ENCODE measurements around the gene DHRS1. TPM values are rescaled to one million over a fixed set of nuclear protein-coding genes. Genes with fewer than 3 reads are reported as not detected.

Gene DHRS1
- total and polyA plus RNA-seq, 2 experiments from 2014 or later: 15.0 to 15.4 TPM

- H3K27ac ChIP-seq (ENCODE audit: low read depth): no peak overlapping the region
Observed at GRCh38 chr14:24283796-24284460, 15.7 kb downstream of the DHRS1 start.

More at GRCh38 chr14:24283796-24284460, 15.7 kb downstream of the DHRS1 start:
- Histone ChIP-seq H3K27me3 (ENCODE audit: insufficient read depth) (no peaks in the 10 kb centered on the region), H3F3A (replicated peaks; ENCODE audit: low read depth) (no peaks in the 10 kb centered on the region), H3K4me3 (no peak overlapping the region), H2AFZ (no peak overlapping the region), H3K79me2 (replicated peaks; ENCODE audit: insufficient read depth) (no peaks in the 10 kb centered on the region), H3K9me2 (ENCODE audit: insufficient read depth) (no peaks in the 10 kb centered on the region), H3K4me1 (ENCODE audit: insufficient read depth) (no peaks in the 10 kb centered on the region), H3K4me2 (no peak overlapping the region), H4K20me1 (replicated peaks; ENCODE audit: insufficient read depth) (no peaks in the 10 kb centered on the region; the same call in 1 of the 2 replicates), H3K36me3 (ENCODE audit: insufficient read depth) (no peaks in the 10 kb centered on the region)
- Mint-ChIP-seq H3K27me3 (ENCODE audit: insufficient read depth, low read depth, poor library complexity) (peaks cover 14% of the 10 kb centered on the region), H3K36me3 (ENCODE audit: low read depth) (no peaks in the 10 kb centered on the region; the same call in 2 of the 3 replicates), H3K4me3 (no peak overlapping the region), H3K9me3 (no peaks in the 10 kb centered on the region), H3K27ac (no peak overlapping the region), H3K4me1 (no peaks in the 10 kb centered on the region; the same call in 2 of the 3 replicates)
- TF ChIP-seq POLR2AphosphoS5 (IDR thresholded peaks at IDR 0.05; ENCODE audit: low read depth): no peak
- no peak for TF ChIP-seq CREB1 (CRISPR knock-in tag; IDR thresholded peaks at IDR 0.05; ENCODE audit: low read depth)
- no peak for TF ChIP-seq EZH2 (IDR thresholded peaks at IDR 0.05; ENCODE audit: low read depth, unreplicated experiment)
- no peak for TF ChIP-seq ZNF462 (CRISPR knock-in tag; IDR thresholded peaks at IDR 0.05)
- no peak for TF ChIP-seq ETS1 (IDR thresholded peaks at IDR 0.05)
- no peak for TF ChIP-seq CTCF (conservative IDR thresholded peaks at IDR 0.05; ENCODE audit: low read depth in 2 of 2)
- TF ChIP-seq JUNB (IDR thresholded peaks at IDR 0.05; ENCODE audit: unreplicated experiment): no peak
- TF ChIP-seq EZH2phosphoT487 (IDR thresholded peaks at IDR 0.05; ENCODE audit: unreplicated experiment): no peak
- no peak for TF ChIP-seq STAT1 (IDR thresholded peaks at IDR 0.05; ENCODE audit: unreplicated experiment)
- TF ChIP-seq NANOG (IDR thresholded peaks at IDR 0.05; ENCODE audit: borderline replicate concordance): no peak
- no peak for TF ChIP-seq ZNF114 (CRISPR knock-in tag; IDR thresholded peaks at IDR 0.05)
- TF ChIP-seq ZNF331 (CRISPR knock-in tag; IDR thresholded peaks at IDR 0.05; ENCODE audit: low read depth): no peak
- no peak for TF ChIP-seq REST (IDR thresholded peaks at IDR 0.05; ENCODE audit: unreplicated experiment)
- ATAC-seq: no peak
- no peak for DNase-seq (ENCODE audit: low spot score)

Data from GM23338 (cell line).